ENCODE measurements around the gene ZNF445.
"Not testable (repeated sequence)": the region's sequence is repeated elsewhere in the genome, so short reads cannot be mapped to it uniquely, and the experiment has no call there.

The ZNF445 gene

GRCh38 chr3:44398853-44399252, 78.6 kb downstream of the ZNF445 start:
- DNase-seq (ENCODE audit: low read depth in 3 of 3) = no peak

DNA sequence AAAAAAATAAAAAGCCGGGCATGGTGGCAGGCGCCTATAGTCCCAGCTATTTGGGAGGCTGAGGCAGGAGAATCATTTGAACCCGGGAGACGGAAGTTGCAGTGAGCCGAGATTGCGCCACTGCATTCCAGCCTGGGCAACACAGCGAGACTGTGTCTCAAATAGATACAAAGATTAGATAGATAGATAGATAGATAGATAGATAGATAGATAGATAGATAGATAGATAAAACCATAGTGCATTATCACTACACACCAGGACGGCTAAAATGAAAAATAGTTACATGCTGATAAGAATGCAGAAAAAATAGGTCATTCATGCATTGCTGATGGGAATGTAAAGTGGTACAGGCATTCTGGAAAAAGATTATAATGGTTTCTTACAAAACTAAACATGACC, 79.2 kb downstream of the ZNF445 start:
- not testable (repeated sequence) for DNase-seq (ENCODE audit: low read depth in 3 of 3)

- no peak for DNase-seq (ENCODE audit: low read depth in 3 of 3)
Observed at GRCh38 chr3:44396200-44397171, 81.0 kb downstream of the ZNF445 start.

- DNase-seq (ENCODE audit: low read depth in 3 of 3) = no peak
Observed at GRCh38 chr3:44395714-44396113, 81.8 kb downstream of the ZNF445 start.

GRCh38 chr3:44392489-44392888, 85.0 kb downstream of the ZNF445 start:
- no peak for DNase-seq (ENCODE audit: low read depth in 3 of 3)

DNA sequence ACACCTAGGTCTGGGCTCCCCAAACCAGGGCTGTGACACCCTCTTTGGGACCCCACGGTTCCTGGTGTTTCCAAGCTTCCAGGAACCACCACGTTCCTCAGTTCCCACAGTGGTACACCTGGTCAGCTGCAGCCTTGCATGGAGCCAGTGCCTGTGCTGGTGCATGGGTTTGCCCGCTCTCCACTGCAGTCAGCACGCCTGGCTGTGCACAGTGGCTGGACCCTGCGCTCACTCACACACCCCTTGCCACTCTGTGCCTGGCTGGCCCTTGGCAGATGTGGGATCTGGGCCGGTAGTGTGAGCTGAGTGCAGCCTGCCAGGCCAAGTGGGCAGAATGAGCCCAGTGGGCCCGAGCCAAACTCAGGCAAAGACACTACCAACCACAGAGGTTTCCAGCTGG, 90.1 kb downstream of the ZNF445 start:
- no peak for DNase-seq (ENCODE audit: low read depth in 3 of 3)
